HEK293T (cell line): ENCODE measurements around the gene MYL10.

Source experiments
- CTCF ChIA-PET: fragments of 350-600 bp; formaldehyde crosslinking; extraction: SDS; loops from one replicate; lab custom pipeline; 2021; ENCODE audit warnings: antibody characterized with exemption, inconsistent platforms; lab: Yijun Ruan, JAX
- POLR2A ChIA-PET: fragments of 350-600 bp; formaldehyde crosslinking; extraction: SDS; loops from one replicate; lab custom pipeline; 2020; ENCODE audit warnings: antibody characterized with exemption, inconsistent platforms; lab: Yijun Ruan, JAX
- DNase-seq: peaks from one replicate; pipeline ENCODE4 v3.0.0; 2012; ENCODE audit warnings: mixed read lengths; ENCODE audit errors: extremely low spot score
- ARNT ChIP-seq: fragments of 450-650 bp; IDR thresholded peaks from 2 replicates; pipeline ENCODE4 v1.6.1; 2017; ENCODE audit warnings: mild to moderate bottlenecking
- BHLHE40 ChIP-seq: fragments of 450-650 bp; IDR thresholded peaks from 2 replicates; pipeline ENCODE4 v1.6.1; 2016; ENCODE audit warnings: mild to moderate bottlenecking, moderate library complexity, borderline replicate concordance
- CTBP1 ChIP-seq: fragments of 450-650 bp; IDR thresholded peaks from 2 replicates; pipeline ENCODE4 v1.6.1; 2016; ENCODE audit warnings: borderline replicate concordance
- ELF4 ChIP-seq: fragments of 450-650 bp; IDR thresholded peaks from 2 replicates; pipeline ENCODE4 v1.6.1; 2017; ENCODE audit warnings: antibody characterized with exemption
- FOXA1 ChIP-seq: fragments of 450-650 bp; IDR thresholded peaks from 2 replicates; pipeline ENCODE4 v1.6.1; 2016; ENCODE audit warnings: mild to moderate bottlenecking
- FOXK2 ChIP-seq: fragments of 450-650 bp; IDR thresholded peaks from 2 replicates; pipeline ENCODE4 v1.6.1; 2016; ENCODE audit warnings: mild to moderate bottlenecking
- FOXM1 ChIP-seq: fragments of 450-650 bp; IDR thresholded peaks from 2 replicates; pipeline ENCODE4 v1.6.1; 2017; ENCODE audit warnings: mild to moderate bottlenecking, borderline replicate concordance
- HDGF ChIP-seq: fragments of 450-650 bp; IDR thresholded peaks from 2 replicates; pipeline ENCODE4 v1.6.1; 2017; ENCODE audit warnings: antibody characterized with exemption, borderline replicate concordance
- L3MBTL2 ChIP-seq: fragments of 450-650 bp; conservative IDR thresholded peaks from 2 replicates; pipeline ENCODE4 v1.6.1; 2016; ENCODE audit warnings: mild to moderate bottlenecking
- LEF1 ChIP-seq: fragments of 450-650 bp; IDR thresholded peaks from 2 replicates; pipeline ENCODE4 v1.6.1; 2017; ENCODE audit warnings: mild to moderate bottlenecking, borderline replicate concordance
- NFRKB ChIP-seq: fragments of 450-650 bp; IDR thresholded peaks from 2 replicates; pipeline ENCODE4 v1.6.1; 2016; ENCODE audit warnings: mild to moderate bottlenecking, moderate library complexity
- PKNOX1 ChIP-seq: fragments of 450-650 bp; IDR thresholded peaks from 2 replicates; pipeline ENCODE4 v1.6.1; 2016
- SP1 ChIP-seq: fragments of 450-650 bp; IDR thresholded peaks from 2 replicates; pipeline ENCODE4 v1.6.1; 2017
- SUZ12 ChIP-seq: fragments of 450-650 bp; IDR thresholded peaks from 2 replicates; pipeline ENCODE4 v1.6.1; 2016; ENCODE audit warnings: mild to moderate bottlenecking
- TARDBP ChIP-seq: fragments of 450-650 bp; IDR thresholded peaks from 2 replicates; pipeline ENCODE4 v1.6.1; 2016
- ZNF384 ChIP-seq: fragments of 450-650 bp; IDR thresholded peaks from 2 replicates; pipeline ENCODE4 v1.6.1; 2016

The MYL10 gene

GRCh38 chr7:101590663-101591435 lies 38.2 kb downstream of the MYL10 start:
- TF ChIP-seq FOXK2 (no peak), ZNF384 (no peak), TARDBP (no peak), FOXA1 (no peak)
- DNase-seq: peak; percentile 2
- ChIA-PET CTCF (no interaction called here), POLR2A (no interaction called here)

GRCh38 chr7:101589976-101590662 lies 39.0 kb downstream of the MYL10 start:
- TF ChIP-seq FOXK2 (no peak), L3MBTL2 (no peak), FOXA1 (no peak), ELF4 (no peak)
- POLR2A ChIA-PET: interaction anchor here (0.6 kb wide), 1 partner anchor 10 kb away, joined by 3 read pairs; no protein-coding TSS in a partner anchor

GRCh38 chr7:101589052-101589451 lies 40.0 kb downstream of the MYL10 start:
- CTCF ChIA-PET: no interaction called here
- DNase-seq: peak; percentile 4
- POLR2A ChIA-PET: no interaction called here
- TF ChIP-seq TARDBP: no peak
- no peak for TF ChIP-seq ARNT
- TF ChIP-seq ELF4: no peak
- TF ChIP-seq ZNF384: no peak
- TF ChIP-seq FOXM1: no peak
- TF ChIP-seq FOXA1: no peak
- no peak for TF ChIP-seq SP1
- TF ChIP-seq BHLHE40: no peak
- no peak for TF ChIP-seq SUZ12
- TF ChIP-seq LEF1: no peak
- no peak for TF ChIP-seq CTBP1
- TF ChIP-seq HDGF: no peak
- no peak for TF ChIP-seq PKNOX1
- TF ChIP-seq L3MBTL2: no peak
- TF ChIP-seq FOXK2: no peak
- TF ChIP-seq NFRKB: no peak

More at GRCh38 chr7:101589976-101590662, 39.0 kb downstream of the MYL10 start:
- CTCF ChIA-PET: no interaction called here
- DNase-seq: no peak

- peak; percentile 6 for DNase-seq
- TF ChIP-seq ELF4: no peak
- TF ChIP-seq SP1: no peak
- no peak for TF ChIP-seq SUZ12
- TF ChIP-seq ARNT: no peak
- ChIA-PET CTCF (no interaction called here), POLR2A (no interaction called here)
Measured at GRCh38 chr7:101588131-101588935, 40.8 kb downstream of the MYL10 start.

GRCh38 chr7:101586906-101587677 lies 42.0 kb downstream of the MYL10 start:
- ChIA-PET POLR2A (no interaction called here), CTCF (interaction anchor here (1.0 kb wide), 1 partner anchor 16 kb away, joined by 4 read pairs; no protein-coding TSS in a partner anchor)
- no peak for TF ChIP-seq HDGF
- peak; percentile 84 for TF ChIP-seq L3MBTL2
- peak; percentile 26 for DNase-seq

GRCh38 chr7:101586078-101586905 lies 42.8 kb downstream of the MYL10 start:
- ChIA-PET CTCF (interaction anchor here (0.8 to 0.9 kb wide), 2 partner anchors 17 to 44 kb away, joined by 4 read pairs; no protein-coding TSS in a partner anchor), POLR2A (no interaction called here)
- peak; percentile 46 for DNase-seq
- no peak for TF ChIP-seq SP1
- no peak for TF ChIP-seq FOXM1
- TF ChIP-seq FOXK2: no peak
- TF ChIP-seq ZNF384: no peak
- TF ChIP-seq FOXA1: no peak
- no peak for TF ChIP-seq NFRKB
- TF ChIP-seq CTBP1: peak; percentile 60; the same call in 1 of the 2 replicates
- TF ChIP-seq L3MBTL2: peak; percentile 76
- peak; percentile 92 for TF ChIP-seq PKNOX1
